Measurements from ENCODE around the gene ILKAP.

GRCh38 chr2:238150686-238151085, 52.8 kb downstream of the ILKAP start:
- TF ChIP-seq POLR2A (IDR thresholded peaks at IDR 0.05) (no peak), CTCF (IDR thresholded peaks at IDR 0.05) (no peak)
